Erythroblast (primary cell): ENCODE results near the gene APOF.
A peak's percentile ranks its signal among the peaks of the same experiment; 100 is the strongest.

Experiments
- GATA1 ChIP-seq: IDR thresholded peaks from 2 replicates; pipeline ENCODE4 v1.6.1; 2011; ENCODE audit warnings: low read depth, mild to moderate bottlenecking, control low read depth, low read length, moderate library complexity
- POLR2A ChIP-seq: IDR thresholded peaks from 2 replicates; pipeline ENCODE4 v1.6.1; 2011; ENCODE audit warnings: mild to moderate bottlenecking, low read length

- TF ChIP-seq POLR2A (peak; percentile 74), GATA1 (no peak)
These were observed 2.5 kb downstream of the APOF start, which contains the start of gene STAT2 for GRCh38 chr12:56359851-56360767.
